Measurements from ENCODE around the gene BBS7. TPM values are rescaled to one million over a fixed set of nuclear protein-coding genes. Genes with fewer than 3 reads are reported as not detected.

The BBS7 gene
- total and polyA plus RNA-seq, 10 of the 15 experiments (the other 5 are each of a cell fraction or from before 2014, with no cell fraction given): 5.2 to 15.2 (median 9.0) TPM

DNA sequence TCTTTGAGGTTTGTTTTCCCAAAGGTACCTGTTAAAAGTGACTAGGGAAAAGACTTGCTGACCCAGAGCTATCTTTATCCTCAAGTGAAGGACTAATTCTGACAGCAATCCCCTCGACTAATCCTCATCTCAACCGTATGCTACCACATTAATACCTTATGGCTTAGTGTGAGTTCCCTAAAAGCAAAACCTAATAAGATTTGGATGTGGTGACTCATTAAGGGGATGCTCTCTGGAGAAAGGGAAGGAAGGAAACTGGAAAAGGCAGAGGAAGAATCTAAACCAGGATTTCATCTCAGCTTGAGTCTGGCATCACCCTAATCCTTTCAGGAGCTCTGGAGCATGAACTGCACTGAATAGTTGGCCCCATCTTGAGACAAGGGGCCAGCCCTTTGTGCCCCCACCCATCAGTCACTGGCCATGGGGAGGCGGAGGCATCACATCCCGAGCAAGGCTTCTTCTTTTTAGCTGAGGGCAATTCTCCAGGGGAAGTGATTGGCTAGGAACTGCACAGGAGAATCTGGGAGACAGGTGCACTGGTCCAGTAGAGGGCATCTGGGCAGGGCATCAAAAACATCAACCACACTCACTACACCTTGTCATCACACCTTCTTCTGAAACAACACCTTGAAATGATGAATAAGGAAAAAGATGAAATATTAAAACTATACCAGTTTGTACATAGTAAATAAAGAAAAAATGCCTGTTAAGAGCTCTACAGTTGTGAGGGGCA is 6.9 kb upstream of the BBS7 start (continued):
- TF ChIP-seq, protein P1, sequence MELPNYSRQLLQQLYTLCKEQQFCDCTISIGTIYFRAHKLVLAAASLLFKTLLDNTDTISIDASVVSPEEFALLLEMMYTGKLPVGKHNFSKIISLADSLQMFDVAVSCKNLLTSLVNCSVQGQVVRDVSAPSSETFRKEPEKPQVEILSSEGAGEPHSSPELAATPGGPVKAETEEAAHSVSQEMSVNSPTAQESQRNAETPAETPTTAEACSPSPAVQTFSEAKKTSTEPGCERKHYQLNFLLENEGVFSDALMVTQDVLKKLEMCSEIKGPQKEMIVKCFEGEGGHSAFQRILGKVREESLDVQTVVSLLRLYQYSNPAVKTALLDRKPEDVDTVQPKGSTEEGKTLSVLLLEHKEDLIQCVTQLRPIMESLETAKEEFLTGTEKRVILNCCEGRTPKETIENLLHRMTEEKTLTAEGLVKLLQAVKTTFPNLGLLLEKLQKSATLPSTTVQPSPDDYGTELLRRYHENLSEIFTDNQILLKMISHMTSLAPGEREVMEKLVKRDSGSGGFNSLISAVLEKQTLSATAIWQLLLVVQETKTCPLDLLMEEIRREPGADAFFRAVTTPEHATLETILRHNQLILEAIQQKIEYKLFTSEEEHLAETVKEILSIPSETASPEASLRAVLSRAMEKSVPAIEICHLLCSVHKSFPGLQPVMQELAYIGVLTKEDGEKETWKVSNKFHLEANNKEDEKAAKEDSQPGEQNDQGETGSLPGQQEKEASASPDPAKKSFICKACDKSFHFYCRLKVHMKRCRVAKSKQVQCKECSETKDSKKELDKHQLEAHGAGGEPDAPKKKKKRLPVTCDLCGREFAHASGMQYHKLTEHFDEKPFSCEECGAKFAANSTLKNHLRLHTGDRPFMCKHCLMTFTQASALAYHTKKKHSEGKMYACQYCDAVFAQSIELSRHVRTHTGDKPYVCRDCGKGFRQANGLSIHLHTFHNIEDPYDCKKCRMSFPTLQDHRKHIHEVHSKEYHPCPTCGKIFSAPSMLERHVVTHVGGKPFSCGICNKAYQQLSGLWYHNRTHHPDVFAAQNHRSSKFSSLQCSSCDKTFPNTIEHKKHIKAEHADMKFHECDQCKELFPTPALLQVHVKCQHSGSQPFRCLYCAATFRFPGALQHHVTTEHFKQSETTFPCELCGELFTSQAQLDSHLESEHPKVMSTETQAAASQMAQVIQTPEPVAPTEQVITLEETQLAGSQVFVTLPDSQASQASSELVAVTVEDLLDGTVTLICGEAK (IDR thresholded peaks at IDR 0.05; ENCODE audit: borderline replicate concordance): no peak
- TF ChIP-seq ZNF274 (IDR thresholded peaks at IDR 0.05; ENCODE audit: insufficient read depth, insufficient read length): no peak
- TF ChIP-seq ATF7 (IDR thresholded peaks at IDR 0.05; ENCODE audit: low read depth): no peak
- no peak for TF ChIP-seq SRF (IDR thresholded peaks at IDR 0.05; ENCODE audit: low read depth in 2 of 2, low read length in 2 of 2)
- TF ChIP-seq RELA (IDR thresholded peaks at IDR 0.05; ENCODE audit: borderline replicate concordance, partially characterized antibody): no peak
- TF ChIP-seq, protein P2, sequence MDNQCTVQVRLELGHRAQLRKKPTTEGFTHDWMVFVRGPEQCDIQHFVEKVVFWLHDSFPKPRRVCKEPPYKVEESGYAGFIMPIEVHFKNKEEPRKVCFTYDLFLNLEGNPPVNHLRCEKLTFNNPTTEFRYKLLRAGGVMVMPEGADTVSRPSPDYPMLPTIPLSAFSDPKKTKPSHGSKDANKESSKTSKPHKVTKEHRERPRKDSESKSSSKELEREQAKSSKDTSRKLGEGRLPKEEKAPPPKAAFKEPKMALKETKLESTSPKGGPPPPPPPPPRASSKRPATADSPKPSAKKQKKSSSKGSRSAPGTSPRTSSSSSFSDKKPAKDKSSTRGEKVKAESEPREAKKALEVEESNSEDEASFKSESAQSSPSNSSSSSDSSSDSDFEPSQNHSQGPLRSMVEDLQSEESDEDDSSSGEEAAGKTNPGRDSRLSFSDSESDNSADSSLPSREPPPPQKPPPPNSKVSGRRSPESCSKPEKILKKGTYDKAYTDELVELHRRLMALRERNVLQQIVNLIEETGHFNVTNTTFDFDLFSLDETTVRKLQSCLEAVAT (IDR thresholded peaks at IDR 0.05): no peak
- TF ChIP-seq, protein P3, sequence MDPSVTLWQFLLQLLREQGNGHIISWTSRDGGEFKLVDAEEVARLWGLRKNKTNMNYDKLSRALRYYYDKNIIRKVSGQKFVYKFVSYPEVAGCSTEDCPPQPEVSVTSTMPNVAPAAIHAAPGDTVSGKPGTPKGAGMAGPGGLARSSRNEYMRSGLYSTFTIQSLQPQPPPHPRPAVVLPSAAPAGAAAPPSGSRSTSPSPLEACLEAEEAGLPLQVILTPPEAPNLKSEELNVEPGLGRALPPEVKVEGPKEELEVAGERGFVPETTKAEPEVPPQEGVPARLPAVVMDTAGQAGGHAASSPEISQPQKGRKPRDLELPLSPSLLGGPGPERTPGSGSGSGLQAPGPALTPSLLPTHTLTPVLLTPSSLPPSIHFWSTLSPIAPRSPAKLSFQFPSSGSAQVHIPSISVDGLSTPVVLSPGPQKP (IDR thresholded peaks at IDR 0.05; ENCODE audit: low read depth, low read length): no peak
- TF ChIP-seq BHLHE40 (IDR thresholded peaks at IDR 0.05; ENCODE audit: borderline replicate concordance in 1 of 2, low read depth in 2 of 2, low read length in 1 of 2): no peak
- TF ChIP-seq, protein P4, sequence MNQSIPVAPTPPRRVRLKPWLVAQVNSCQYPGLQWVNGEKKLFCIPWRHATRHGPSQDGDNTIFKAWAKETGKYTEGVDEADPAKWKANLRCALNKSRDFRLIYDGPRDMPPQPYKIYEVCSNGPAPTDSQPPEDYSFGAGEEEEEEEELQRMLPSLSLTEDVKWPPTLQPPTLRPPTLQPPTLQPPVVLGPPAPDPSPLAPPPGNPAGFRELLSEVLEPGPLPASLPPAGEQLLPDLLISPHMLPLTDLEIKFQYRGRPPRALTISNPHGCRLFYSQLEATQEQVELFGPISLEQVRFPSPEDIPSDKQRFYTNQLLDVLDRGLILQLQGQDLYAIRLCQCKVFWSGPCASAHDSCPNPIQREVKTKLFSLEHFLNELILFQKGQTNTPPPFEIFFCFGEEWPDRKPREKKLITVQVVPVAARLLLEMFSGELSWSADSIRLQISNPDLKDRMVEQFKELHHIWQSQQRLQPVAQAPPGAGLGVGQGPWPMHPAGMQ (IDR thresholded peaks at IDR 0.05; ENCODE audit: borderline replicate concordance): no peak
- TF ChIP-seq TCF3 (IDR thresholded peaks at IDR 0.05; ENCODE audit: borderline replicate concordance, insufficient read depth, low read depth, low read length): no peak
